UCSD-AML1 (cell line): ENCODE measurements around the gene TECPR2.
A peak's percentile ranks its signal among the peaks of the same experiment; 100 is the strongest.
"Not testable (repeated sequence)": the region's sequence is repeated elsewhere in the genome, so short reads cannot be mapped to it uniquely, and the experiment has no call there.

Experiments
- DNase-seq: peaks from one replicate; lab custom pipeline; 2025; ENCODE audit not compliant: unreplicated experiment; lab: John Stamatoyannopoulos, UW

The TECPR2 gene

DNA sequence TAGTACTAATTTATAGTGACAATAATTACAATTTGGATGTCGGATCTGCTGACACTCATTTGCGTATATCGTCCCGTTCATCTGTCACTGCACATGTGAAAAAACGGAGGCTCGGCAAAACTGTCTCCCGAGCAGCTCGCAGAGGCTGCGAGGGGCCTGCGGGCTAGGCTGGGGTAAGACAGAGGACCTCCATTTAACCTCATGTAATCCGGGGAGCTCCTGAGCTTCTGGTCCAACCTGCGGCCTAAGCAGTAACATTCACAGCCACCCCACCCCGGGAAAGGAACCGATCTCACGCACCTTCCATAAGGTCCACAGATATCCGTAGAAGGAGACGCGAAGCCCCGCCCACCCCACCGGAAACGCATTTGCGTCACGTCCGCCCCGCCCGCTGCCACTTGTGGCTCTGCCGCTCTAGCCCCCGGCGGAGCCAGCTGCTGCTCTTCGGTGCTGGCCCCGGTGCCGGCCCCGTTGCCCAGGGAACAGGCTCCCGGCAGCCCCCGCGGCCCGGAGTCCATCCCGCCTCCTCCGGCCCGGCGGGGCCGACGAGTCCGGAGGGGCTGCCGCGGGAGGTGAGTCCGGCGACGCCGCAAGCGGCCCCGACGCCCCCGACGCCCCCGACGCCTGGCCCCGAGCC is at the start of gene TECPR2, which contains the start of gene CINP:
TECPR2 (plus strand) TSS at position 397 of the 637 bp plus-strand sequence. CDS start 13,781 bp downstream, outside the sequence.
CINP (minus strand) TSS at position 346 of the 637 bp plus-strand sequence; CDS start at position 307, 39 bp downstream.
- DNase-seq: peak; percentile 95

- DNase-seq: peak; percentile 80
Measured at GRCh38 chr14:102314242-102315011, 48.3 kb upstream of the TECPR2 start.

DNA sequence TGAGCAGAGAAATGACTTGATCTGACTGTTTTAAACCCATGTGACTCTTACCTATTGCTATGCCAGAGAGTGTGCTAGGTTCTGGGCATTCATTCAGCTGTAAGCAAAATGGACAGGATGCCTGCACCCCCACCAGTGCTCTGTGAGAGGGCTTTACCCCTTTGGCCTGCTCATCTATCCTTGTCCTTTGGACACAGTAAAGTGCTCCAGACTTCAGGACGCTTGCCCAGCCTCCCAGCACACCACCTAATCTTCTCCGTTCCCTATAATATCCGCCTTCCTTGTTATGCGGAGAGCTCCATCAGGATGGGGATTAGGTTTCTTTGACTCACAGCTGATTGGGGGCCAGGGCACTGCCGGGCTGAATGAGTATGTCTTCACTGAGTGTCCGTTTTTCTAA is 47.6 kb upstream of the TECPR2 start:
- no peak for DNase-seq

- no peak for DNase-seq
Measured at GRCh38 chr14:102316338-102316742, 46.4 kb upstream of the TECPR2 start.

- DNase-seq: peak; percentile 94
Measured at GRCh38 chr14:102316743-102317563, 45.8 kb upstream of the TECPR2 start.

- peak; percentile 44 for DNase-seq
Measured at GRCh38 chr14:102317564-102318248, 45.0 kb upstream of the TECPR2 start.

DNA sequence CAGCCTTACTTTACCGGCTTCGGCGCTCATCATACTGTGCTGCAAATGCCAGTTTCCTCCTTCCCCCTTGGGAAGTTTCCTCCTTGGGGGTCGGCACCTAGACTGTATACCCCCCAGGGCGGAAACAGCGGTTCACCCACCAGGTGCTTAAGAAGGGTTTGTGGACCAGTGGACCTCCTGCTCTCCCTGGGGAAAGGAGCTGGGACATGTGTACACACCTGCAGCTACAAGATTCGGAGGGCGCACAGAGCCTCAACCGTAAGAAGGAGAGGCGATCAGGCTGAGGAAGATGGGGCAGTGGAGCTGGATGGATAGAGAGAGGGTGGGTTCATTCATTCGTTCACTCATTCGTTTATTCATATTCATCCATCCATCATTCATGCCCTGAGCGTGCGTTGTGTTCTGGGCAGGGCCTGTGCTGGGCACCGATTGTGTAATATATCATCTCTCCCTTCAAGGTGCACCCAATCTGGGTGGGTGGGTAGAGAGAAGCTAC is 43.9 kb upstream of the TECPR2 start:
- no peak for DNase-seq

DNA sequence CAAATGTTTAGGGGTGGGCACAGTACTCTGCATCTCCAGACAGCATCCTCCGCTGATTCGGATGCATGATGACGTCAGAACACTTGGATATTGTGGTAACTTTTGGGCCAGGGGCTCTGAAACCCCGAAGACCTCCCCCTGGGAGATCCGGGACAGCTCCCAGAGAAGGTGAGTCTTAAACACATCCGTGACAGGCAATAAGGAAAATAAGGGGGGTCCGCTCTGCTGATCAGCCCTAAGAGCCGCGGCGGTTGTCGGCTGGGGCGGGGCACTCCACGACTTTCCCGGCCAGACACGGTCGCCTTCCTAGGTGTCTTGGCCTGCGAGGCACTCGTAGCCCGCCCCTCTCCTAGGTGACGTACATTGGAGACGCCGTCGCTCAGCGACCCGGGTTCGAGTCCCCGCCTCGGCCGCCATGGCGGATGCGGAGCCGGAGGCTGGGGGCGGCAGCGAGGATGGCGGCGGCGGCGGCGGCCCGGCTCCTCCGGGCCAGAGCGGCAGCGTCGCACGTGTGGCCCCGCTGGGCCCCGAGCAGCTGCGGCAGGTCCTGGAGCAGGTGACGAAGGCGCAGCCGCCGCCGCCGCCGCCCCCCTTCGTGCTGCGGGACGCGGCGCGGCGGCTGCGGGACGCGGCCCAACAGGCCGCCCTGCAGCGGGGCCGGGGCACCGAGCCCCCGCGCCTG is 43.2 kb upstream of the TECPR2 start, which contains the start of gene ZNF839:
ZNF839 (plus strand) TSS at position 396 of the 682 bp plus-strand sequence; CDS start at position 416, 20 bp downstream.
- DNase-seq: peak; percentile 89

DNA sequence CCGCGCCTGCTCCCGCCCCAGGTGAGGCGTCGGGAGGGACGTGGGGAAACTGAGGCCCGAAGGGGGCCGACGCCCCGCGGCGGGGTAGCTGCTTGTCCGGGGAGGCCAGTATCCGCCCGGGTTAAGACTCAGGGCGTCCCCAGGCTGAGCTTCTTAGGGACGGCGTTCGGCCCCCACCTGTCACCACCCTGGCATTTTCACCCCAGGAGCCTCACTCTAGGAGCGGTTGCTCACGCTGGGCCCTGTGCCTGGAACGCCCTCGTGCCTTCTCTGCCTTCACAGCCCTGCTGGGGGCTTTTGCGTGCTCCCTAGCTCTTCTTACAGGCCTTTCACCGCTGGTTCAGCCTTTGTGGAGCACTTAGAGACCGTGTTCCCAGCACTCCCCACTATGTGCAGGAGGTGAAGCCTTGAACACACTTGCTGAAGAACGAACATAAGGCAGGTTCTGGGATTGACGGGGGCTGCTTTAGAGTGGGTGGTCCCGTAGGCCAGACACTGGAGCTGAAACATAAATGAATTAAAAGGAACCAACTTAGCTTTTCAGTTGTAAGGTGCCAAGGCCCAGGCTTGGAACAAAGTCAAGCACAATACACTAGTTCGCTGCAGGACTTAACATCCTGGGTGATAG is 42.6 kb upstream of the TECPR2 start:
- DNase-seq: peak; percentile 43

DNA sequence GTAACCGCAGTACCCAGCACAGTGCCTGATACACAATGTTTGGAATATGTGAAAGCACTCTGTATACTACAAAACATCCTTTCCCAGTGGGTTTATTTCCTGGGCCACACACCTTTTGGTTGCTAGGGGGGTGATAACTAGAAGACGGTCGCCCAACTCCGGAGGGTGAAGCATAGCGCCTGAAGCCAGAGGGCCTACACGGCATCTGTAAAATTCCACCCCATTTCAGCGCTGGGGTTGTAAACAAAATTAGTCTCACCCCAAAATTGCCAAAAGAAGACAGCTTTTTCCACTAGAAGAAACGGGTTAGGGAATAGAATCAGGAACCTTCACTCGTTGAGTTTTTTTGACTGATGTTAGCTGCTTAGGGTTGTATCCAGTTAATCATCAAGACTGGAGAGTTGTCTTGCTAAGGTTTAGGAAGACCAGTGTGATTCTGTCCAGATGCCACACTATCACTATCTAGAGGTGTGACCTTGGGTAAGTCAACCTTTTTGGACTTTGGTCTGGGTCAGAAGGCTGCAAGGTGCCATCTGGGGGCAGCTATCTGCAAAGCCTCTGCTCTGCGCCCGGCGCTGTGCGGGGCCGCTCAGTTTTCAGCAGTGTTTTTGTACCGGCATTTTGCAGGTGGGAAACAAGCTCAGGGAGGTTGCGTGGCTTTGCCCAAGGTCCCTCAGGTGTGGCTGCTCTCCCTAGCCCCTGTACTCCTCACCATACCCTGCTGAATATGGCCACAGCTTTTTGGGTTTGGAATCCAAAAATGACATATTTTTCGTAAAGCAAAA is 41.9 kb upstream of the TECPR2 start:
- no peak for DNase-seq

- DNase-seq: no peak
Measured at GRCh38 chr14:102321456-102322422, 41.0 kb upstream of the TECPR2 start.

DNA sequence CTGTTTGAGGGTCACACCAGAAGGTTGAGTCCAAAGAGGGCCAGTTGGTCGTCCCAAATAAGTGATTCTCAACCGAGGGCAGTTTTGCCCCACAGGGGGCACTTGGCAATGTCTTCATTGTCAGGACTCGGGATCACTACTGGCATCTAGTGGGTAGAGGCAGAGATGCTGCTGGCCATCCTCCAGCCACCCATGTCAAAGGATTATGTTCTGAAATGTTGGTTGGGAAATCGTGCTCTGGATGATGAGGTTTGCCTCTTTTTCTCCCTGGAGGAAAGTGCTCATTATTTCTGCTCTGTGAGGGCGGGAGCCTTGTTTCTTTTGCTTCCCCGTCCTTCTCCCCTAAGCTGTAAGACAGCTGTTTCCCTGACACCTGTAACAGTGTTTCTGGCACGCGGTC is 39.6 kb upstream of the TECPR2 start:
- peak; percentile 46 for DNase-seq

GRCh38 chr14:102325791-102326345 is 36.9 kb upstream of the TECPR2 start:
- no peak for DNase-seq

DNA sequence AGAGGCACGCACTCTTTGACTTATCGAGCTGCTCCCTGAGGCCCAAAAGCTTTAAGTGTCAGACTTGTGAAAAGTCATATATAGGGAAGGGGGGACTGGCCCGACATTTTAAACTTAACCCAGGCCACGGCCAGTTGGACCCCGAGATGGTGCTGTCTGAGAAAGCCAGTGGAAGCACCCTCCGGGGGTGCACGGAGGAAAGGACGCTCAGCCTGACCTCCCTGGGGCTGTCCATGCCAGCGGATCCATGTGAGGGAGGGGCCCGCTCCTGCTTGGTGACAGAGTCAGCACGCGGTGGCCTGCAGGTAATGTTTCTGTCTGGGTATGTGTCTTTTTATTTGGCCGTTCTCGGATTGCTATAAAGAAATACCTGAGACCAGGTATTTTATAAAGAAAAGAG is 36.2 kb upstream of the TECPR2 start:
- no peak for DNase-seq

GRCh38 chr14:102329381-102329780 is 33.4 kb upstream of the TECPR2 start:
- not testable (repeated sequence) for DNase-seq

DNA sequence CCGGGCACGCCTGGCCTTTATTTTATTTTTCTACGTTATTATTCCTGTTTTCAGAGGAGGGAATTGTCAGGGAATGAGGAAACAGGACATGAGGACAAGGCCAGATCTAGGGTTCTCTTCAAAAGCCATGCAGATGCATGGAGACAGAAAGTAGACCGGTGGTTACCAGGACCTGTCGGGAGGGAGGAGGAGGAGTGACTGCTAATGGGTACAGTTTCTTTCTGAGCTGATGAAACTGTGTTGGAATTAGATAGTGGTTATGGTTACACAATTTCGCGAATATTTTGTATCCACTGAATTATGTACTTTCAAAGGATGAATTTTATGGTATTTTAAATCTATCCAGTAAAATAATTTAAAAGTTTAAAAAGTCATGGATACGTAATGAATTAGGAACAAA is 31.9 kb upstream of the TECPR2 start:
- no peak for DNase-seq

- no peak for DNase-seq
Measured at GRCh38 chr14:102333390-102333789, 29.4 kb upstream of the TECPR2 start.
